ENCODE measurements around the gene ATF1. TPM values are rescaled to one million over a fixed set of nuclear protein-coding genes. Genes with fewer than 3 reads are reported as not detected.
A peak's percentile ranks its signal among the peaks of the same experiment; 100 is the strongest.

Gene ATF1
- total and polyA plus RNA-seq, 12 donors: 4.2 to 31.9 (median 23.9) TPM

DNA sequence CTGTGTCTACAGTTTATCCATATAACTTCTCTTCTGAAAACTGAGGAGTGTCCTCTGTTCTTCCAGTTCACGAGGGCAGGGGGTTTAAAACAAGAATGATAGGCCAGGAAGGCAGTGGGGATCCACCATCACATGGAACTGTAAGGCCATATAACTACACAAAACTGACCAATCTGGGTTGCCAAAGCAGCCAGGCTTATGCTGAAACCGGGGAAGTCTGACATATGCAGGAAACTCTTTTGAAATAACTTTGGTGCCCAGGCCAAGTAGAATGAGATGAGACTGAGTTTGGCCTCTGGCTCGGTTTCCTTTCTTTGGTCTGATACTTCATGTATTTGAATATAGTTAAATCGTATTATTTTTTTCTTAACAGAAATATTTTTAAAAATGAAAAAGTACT, 18.0 kb upstream of the ATF1 start:
- TF ChIP-seq, protein P1, sequence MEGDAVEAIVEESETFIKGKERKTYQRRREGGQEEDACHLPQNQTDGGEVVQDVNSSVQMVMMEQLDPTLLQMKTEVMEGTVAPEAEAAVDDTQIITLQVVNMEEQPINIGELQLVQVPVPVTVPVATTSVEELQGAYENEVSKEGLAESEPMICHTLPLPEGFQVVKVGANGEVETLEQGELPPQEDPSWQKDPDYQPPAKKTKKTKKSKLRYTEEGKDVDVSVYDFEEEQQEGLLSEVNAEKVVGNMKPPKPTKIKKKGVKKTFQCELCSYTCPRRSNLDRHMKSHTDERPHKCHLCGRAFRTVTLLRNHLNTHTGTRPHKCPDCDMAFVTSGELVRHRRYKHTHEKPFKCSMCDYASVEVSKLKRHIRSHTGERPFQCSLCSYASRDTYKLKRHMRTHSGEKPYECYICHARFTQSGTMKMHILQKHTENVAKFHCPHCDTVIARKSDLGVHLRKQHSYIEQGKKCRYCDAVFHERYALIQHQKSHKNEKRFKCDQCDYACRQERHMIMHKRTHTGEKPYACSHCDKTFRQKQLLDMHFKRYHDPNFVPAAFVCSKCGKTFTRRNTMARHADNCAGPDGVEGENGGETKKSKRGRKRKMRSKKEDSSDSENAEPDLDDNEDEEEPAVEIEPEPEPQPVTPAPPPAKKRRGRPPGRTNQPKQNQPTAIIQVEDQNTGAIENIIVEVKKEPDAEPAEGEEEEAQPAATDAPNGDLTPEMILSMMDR (IDR thresholded peaks at IDR 0.05): no peak
- H3K4me3 ChIP-seq: no peak overlapping the region
- intact Hi-C loops (cut with DNase I): no loop called here
- H3K4me1 ChIP-seq: peaks cover 0 to 8% (median 0%) of the 10 kb centered on the region in 9 donors
- peaks cover 0 to 100% (median 40%) of the 10 kb centered on the region in 9 donors for H3K36me3 ChIP-seq
- no peak for ATAC-seq
- 87 to 89% methylated on average over 4 of the region's 4 CpGs for WGBS, 2 donors
- no peaks in the 10 kb centered on the region for H3K27me3 ChIP-seq
- DNase-seq: no peak
- H3K9me3 ChIP-seq: no peaks in the 10 kb centered on the region
- H3K27ac ChIP-seq: peak overlapping the region in 1 of 10 donors; percentile 10

GRCh38 chr12:50746431-50746830, 17.5 kb upstream of the ATF1 start:
- DNase-seq: no peak
- Histone ChIP-seq H3K27ac (peak overlapping the region in 1 of 10 donors; percentile 10), H3K4me3 (no peak overlapping the region), H3K4me1 (peaks cover 0 to 8% (median 0%) of the 10 kb centered on the region in 9 donors), H3K36me3 (peaks cover 0 to 95% (median 40%) of the 10 kb centered on the region in 9 donors), H3K9me3 (no peaks in the 10 kb centered on the region), H3K27me3 (no peaks in the 10 kb centered on the region)
- intact Hi-C loops (cut with DNase I): no loop called here
- 93 to 96% methylated on average over 3 of the region's 3 CpGs for WGBS, 2 donors
- ATAC-seq: no peak
- TF ChIP-seq, protein P1 (IDR thresholded peaks at IDR 0.05): no peak

DNA sequence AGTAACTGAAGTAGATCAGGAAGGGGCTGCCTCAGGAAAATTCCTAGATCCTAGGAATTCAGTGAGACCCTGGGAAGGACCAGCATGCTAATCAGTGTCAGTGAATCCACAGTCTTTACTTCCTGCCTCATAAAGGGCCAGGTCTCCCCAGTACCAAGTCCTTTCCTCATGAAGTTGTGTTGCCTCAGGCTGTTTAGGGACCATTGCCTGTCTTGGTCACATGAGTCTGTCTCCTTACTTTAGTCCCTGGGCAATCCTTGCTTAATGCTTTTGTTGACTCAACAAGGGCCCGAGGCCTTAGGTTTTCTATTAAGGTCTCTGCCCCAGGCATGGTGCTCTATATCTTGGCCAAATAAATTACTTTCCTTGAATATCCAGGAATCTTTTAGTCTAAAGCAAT, 16.1 kb upstream of the ATF1 start:
- DNase-seq (no peak), ATAC-seq (no peak)
- WGBS, 2 donors: 92 to 93% methylated on average over 1 of the region's 1 CpG
- no peaks in the 10 kb centered on the region for H3K27me3 ChIP-seq
- H3K9me3 ChIP-seq: no peaks in the 10 kb centered on the region
- TF ChIP-seq, protein P1 (IDR thresholded peaks at IDR 0.05): no peak
- no peak overlapping the region for H3K27ac ChIP-seq
- peaks cover 0 to 12% (median 0%) of the 10 kb centered on the region in 9 donors for H3K4me1 ChIP-seq
- H3K36me3 ChIP-seq: peaks cover 0 to 81% (median 34%) of the 10 kb centered on the region in 9 donors
- H3K4me3 ChIP-seq: no peak overlapping the region
- intact Hi-C loops (cut with DNase I): no loop called here

GRCh38 chr12:50749459-50749882, 14.4 kb upstream of the ATF1 start:
- H3K27ac ChIP-seq: no peak overlapping the region
- TF ChIP-seq, protein P1 (IDR thresholded peaks at IDR 0.05): no peak
- no peaks in the 10 kb centered on the region for H3K27me3 ChIP-seq
- H3K4me3 ChIP-seq: no peak overlapping the region
- intact Hi-C loops (cut with DNase I): no loop called here
- peaks cover 0 to 16% (median 3%) of the 10 kb centered on the region in 9 donors for H3K4me1 ChIP-seq
- no peak for DNase-seq
- ATAC-seq: no peak
- WGBS, 2 donors: 89 to 90% methylated on average over 2 of the region's 2 CpGs
- no peaks in the 10 kb centered on the region for H3K9me3 ChIP-seq
- H3K36me3 ChIP-seq: peaks cover 0 to 65% (median 25%) of the 10 kb centered on the region in 9 donors

Data from heart right ventricle (tissue), 16 donors.